Measurements from ENCODE around the gene ATP5ME. TPM values are rescaled to one million over a fixed set of nuclear protein-coding genes. Genes with fewer than 3 reads are reported as not detected.
A peak's percentile ranks its signal among the peaks of the same experiment; 100 is the strongest.

Gene ATP5ME
- total and polyA plus RNA-seq, 4 experiments from 2014 or later = 137 to 542 (median 285) TPM

DNA sequence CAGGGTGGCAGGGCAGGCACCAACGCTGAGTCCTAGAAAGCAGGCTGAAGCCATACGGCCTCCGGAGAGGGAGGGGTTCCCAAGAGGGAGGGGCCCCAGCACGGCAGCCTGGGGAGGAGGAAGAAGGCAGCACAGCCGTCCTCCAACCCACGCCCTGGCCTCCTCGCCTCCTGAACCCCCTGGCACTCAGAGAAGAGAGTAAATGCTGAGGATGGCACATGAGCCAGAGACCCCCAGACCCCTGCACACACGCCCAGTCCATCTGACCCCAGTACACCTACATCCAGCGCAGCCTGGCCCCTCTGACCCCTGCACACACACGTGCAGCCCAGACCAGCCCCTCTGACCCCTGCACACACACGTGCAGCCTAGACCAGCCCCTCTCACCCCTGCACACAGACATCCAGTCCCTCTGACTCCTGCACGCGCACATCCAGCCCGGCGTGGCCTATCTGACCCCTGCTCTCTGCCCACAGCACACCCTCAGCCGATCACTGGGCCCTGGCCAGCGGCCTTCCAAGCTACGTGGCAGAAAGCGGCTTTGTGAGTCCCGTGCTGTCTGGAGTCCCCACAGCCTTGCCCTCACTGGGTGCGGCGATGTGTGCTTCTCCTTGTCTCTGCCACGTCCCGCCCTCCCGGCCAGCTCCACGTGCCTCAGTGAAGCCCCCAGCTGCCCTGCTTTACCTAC lies 18.5 kb downstream of the ATP5ME start:
- Histone ChIP-seq H3K4me1 (ENCODE audit: insufficient read depth, low read length) (no peaks in the 10 kb centered on the region), H3K9me3 (ENCODE audit: control insufficient read depth in 1 of 2, low read length in 2 of 2) (no peaks in the 10 kb centered on the region), H3K27ac (ENCODE audit: low read depth, low read length) (no peak overlapping the region), H3K27me3 (ENCODE audit: insufficient read depth, low read length) (no peaks in the 10 kb centered on the region), H3K36me3 (ENCODE audit: insufficient read depth, low read length) (no peaks in the 10 kb centered on the region), H3K4me3 (ENCODE audit: low read length in 2 of 2) (no peak overlapping the region)
- POLR2A ChIA-PET (ENCODE audit: partially characterized antibody) = no interaction called here
- peaks cover 0 to under 1% (median 0%) of the 10 kb centered on the region in 4 donors for H3K4me1 Mint-ChIP-seq
- CTCF ChIA-PET (ENCODE audit: partially characterized antibody) = no interaction called here
- no peak overlapping the region for H3K4me3 Mint-ChIP-seq
- H3K27ac Mint-ChIP-seq = no peak overlapping the region
- H3K9me3 Mint-ChIP-seq = peaks cover 0 to 3% (median 0%) of the 10 kb centered on the region in 8 donors
- no peak for DNase-seq
- peaks cover 1 to 3% of the 10 kb centered on the region in 2 donors for H3K27me3 Mint-ChIP-seq
- H3K36me3 Mint-ChIP-seq = peaks cover 0 to 4% of the 10 kb centered on the region in 2 donors
- intact Hi-C loops (cut with micrococcal nuclease) = no loop called here

DNA sequence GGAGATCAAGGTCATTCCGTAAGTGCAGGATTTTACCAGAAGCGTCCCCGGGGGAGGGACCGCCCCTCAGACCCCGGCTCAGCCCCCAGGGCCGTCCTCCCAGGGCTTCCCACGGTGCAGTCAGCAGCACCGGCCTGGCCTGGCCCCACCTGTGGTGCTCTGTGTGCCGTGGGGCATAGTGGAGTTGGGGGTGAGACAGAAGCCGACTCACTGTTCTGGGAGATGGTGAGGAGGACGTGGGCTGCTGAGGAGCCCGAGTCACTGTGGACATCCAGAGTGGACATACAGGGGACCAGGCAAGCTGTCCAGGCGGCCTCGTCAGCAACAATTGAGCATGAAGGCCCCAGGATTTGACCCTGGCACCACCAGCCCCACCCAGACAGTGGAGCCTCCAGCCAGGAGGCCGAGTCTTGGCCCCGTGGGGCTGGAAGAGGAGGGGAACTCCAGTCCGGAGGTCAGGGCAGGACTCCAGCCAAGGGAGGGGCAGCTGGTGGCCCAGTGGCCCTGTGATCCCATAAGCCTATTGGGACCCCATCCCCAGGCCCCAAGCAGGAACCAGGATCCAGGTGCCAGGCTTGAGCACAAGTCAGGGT lies 19.1 kb downstream of the ATP5ME start:
- Mint-ChIP-seq H3K4me1 (no peaks in the 10 kb centered on the region), H3K27me3 (peaks cover 1 to 3% of the 10 kb centered on the region in 2 donors), H3K4me3 (no peak overlapping the region), H3K36me3 (peaks cover 0 to 3% of the 10 kb centered on the region in 2 donors), H3K27ac (peak overlapping the region in 1 of 7 donors; percentile 23), H3K9me3 (peaks cover 0 to 2% (median 0%) of the 10 kb centered on the region in 8 donors)
- H3K9me3 ChIP-seq (ENCODE audit: control insufficient read depth in 1 of 2, low read length in 2 of 2) = no peaks in the 10 kb centered on the region
- CTCF ChIA-PET (ENCODE audit: partially characterized antibody) = no interaction called here
- H3K27ac ChIP-seq (ENCODE audit: low read depth, low read length) = no peak overlapping the region
- H3K4me3 ChIP-seq (ENCODE audit: low read length in 2 of 2) = no peak overlapping the region
- H3K36me3 ChIP-seq (ENCODE audit: insufficient read depth, low read length) = no peaks in the 10 kb centered on the region
- intact Hi-C loops (cut with micrococcal nuclease) = no loop called here
- POLR2A ChIA-PET (ENCODE audit: partially characterized antibody) = no interaction called here
- H3K4me1 ChIP-seq (ENCODE audit: insufficient read depth, low read length) = no peaks in the 10 kb centered on the region
- DNase-seq = no peak
- H3K27me3 ChIP-seq (ENCODE audit: insufficient read depth, low read length) = no peaks in the 10 kb centered on the region

DNA sequence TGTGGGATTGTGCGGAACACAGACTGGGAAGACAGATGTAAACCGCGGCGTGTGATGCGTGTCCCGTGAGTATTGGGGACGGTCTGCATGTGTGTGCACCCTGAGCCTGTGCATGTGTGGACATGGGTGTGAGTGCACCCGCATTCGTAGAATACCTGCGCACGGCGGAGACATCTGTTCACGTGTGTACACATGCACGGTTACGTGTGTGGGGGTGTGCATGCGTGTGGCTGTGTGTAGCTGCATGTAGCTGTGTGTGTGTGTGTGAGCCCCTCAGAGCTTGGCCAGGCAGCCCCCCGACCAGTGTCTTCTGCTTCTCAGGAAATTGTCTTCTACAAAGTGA lies 19.6 kb downstream of the ATP5ME start:
- intact Hi-C loops (cut with micrococcal nuclease) = no loop called here
- CTCF ChIA-PET (ENCODE audit: partially characterized antibody) = no interaction called here

DNA sequence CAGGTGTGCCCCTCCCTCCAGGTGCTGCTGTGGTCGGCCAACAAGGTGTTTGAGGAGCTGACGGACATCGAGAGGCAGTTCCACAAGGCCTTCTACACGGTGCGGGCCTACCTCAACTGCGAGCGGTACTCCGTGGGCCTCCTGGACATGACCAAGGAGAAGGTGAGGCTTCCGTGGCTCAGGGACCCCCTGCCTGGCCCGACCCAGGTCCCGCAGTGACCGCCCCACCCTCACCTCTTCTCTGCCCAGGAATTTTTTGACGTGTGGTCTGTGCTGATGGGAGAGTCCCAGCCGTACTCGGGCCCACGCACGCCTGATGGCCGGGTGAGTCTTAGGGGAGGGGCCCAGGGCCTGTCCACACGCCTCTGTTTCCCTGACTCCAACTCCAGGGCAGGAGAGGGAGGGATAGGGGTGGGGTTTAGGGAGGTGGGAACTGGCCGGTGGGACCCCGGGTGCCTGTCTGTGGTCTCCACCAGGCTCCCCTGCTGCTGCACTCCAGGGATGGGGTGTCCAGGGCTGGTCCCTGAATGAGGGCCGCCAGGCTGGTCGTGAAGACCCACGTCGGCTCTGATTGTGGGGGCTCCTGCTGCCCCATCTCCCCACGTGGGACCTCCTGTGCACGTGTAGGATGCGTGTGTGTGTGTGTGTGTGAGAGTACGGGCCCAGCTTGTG lies 20.1 kb downstream of the ATP5ME start:
- intact Hi-C loops (cut with micrococcal nuclease) = no loop called here
- Mint-ChIP-seq H3K4me1 (no peaks in the 10 kb centered on the region), H3K4me3 (no peak overlapping the region), H3K27me3 (peaks cover 1 to 3% of the 10 kb centered on the region in 2 donors), H3K36me3 (no peaks in the 10 kb centered on the region), H3K27ac (no peak overlapping the region), H3K9me3 (peaks cover 0 to 4% (median 0%) of the 10 kb centered on the region in 8 donors)
- Histone ChIP-seq H3K9me3 (ENCODE audit: control insufficient read depth in 1 of 2, low read length in 2 of 2) (no peaks in the 10 kb centered on the region), H3K27me3 (ENCODE audit: insufficient read depth, low read length) (no peaks in the 10 kb centered on the region), H3K4me3 (ENCODE audit: low read length in 2 of 2) (no peak overlapping the region), H3K36me3 (ENCODE audit: insufficient read depth, low read length) (no peaks in the 10 kb centered on the region), H3K4me1 (ENCODE audit: insufficient read depth, low read length) (no peaks in the 10 kb centered on the region), H3K27ac (ENCODE audit: low read depth, low read length) (no peak overlapping the region)
- ChIA-PET POLR2A (ENCODE audit: partially characterized antibody) (no interaction called here), CTCF (ENCODE audit: partially characterized antibody) (no interaction called here)
- no peak for DNase-seq

More for the DNA sequence above, 19.6 kb downstream of the ATP5ME start:
- no peaks in the 10 kb centered on the region for H3K9me3 ChIP-seq (ENCODE audit: control insufficient read depth in 1 of 2, low read length in 2 of 2)
- no peaks in the 10 kb centered on the region for H3K4me1 ChIP-seq (ENCODE audit: insufficient read depth, low read length)
- Mint-ChIP-seq H3K36me3 (no peaks in the 10 kb centered on the region), H3K4me1 (no peaks in the 10 kb centered on the region), H3K9me3 (peaks cover 0 to 2% (median 0%) of the 10 kb centered on the region in 8 donors), H3K4me3 (no peak overlapping the region), H3K27ac (no peak overlapping the region), H3K27me3 (peaks cover 1 to 3% of the 10 kb centered on the region in 2 donors)
- H3K4me3 ChIP-seq (ENCODE audit: low read length in 2 of 2) = no peak overlapping the region
- H3K27me3 ChIP-seq (ENCODE audit: insufficient read depth, low read length) = no peaks in the 10 kb centered on the region
- POLR2A ChIA-PET (ENCODE audit: partially characterized antibody) = no interaction called here
- no peaks in the 10 kb centered on the region for H3K36me3 ChIP-seq (ENCODE audit: insufficient read depth, low read length)
- no peak for DNase-seq
- H3K27ac ChIP-seq (ENCODE audit: low read depth, low read length) = no peak overlapping the region

DNA sequence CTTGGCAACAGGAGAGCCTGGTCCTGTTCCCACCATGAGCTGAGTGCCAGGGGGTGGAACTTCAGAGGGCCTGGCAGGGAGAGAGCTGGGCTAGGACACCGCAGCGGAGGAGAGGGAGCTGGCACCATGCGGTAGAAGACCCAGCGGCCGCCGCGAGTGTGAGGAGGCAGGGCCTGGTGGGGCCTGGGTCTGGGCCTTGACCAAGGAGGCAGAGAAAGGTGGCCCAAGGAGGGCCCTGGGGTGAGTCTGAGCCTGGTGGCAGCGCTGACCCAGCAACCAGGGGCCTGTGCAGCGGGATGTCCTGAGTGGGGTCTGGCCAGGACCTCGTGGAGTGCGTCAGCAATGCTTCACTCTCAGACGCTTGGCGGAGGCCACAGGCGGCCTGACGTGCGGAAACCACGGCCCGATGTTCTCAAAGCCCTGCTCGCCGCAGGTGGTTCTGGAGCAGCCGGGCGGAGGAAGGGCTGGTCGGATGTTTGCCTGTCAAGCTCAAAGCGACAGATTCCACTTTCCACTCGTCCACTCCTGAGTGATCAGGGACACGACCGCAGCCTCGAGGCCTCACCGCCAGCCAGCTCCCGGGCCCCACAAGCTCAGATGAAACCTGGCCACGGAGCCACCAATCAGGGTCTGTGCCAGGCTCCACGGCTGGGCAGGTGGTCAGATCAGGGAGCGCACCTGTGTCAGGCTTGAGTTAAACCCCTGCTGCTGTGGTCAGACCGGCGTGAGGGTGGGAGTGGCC lies 20.8 kb downstream of the ATP5ME start:
- intact Hi-C loops (cut with micrococcal nuclease) = no loop called here

DNA sequence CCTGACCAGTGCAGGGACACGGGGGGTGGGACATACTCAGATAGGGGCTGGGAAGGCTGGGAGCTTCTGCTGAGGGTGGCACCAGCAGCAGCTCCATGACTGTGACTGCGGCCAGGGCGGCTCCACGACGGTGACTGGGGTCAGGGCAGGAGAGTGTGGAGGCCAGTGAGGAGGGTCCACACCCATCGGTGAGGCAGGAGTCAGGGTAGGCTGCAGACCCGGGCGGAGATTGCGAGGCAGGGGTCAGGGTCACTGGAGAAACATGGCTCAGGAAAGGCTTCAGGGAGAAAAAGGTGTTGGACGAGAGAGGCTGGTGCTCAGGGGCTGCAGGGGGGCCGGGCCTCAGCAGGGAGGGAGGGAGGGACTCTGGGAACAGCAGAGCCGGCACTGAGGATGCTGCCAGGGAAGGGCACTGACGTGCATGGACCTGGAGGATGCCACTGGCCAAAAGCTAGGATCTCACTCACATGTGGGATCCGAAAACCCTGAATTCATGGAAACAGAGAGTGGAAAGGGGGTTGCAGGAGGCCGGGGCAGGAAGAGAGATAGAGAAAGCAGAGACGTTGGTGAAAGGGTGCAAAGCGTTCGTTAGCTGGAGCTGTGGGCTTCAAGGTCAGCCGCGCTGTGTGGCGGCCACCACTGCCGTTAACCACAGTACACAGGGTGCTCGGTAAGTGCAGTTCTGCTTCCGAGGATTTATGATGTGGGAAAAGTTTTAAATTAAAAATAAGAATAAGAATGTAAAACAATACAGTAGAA lies 22.0 kb downstream of the ATP5ME start:
- Mint-ChIP-seq H3K27me3 (peaks cover 1 to 3% of the 10 kb centered on the region in 2 donors), H3K9me3 (peaks cover 0 to 2% (median 0%) of the 10 kb centered on the region in 8 donors), H3K27ac (no peak overlapping the region), H3K36me3 (no peaks in the 10 kb centered on the region), H3K4me3 (no peak overlapping the region), H3K4me1 (no peaks in the 10 kb centered on the region)
- intact Hi-C loops (cut with micrococcal nuclease) = no loop called here
- ChIA-PET CTCF (ENCODE audit: partially characterized antibody) (no interaction called here), POLR2A (ENCODE audit: partially characterized antibody) (no interaction called here)
- Histone ChIP-seq H3K27ac (ENCODE audit: low read depth, low read length) (no peak overlapping the region), H3K27me3 (ENCODE audit: insufficient read depth, low read length) (no peaks in the 10 kb centered on the region), H3K4me3 (ENCODE audit: low read length in 2 of 2) (no peak overlapping the region), H3K4me1 (ENCODE audit: insufficient read depth, low read length) (no peaks in the 10 kb centered on the region), H3K9me3 (ENCODE audit: control insufficient read depth in 1 of 2, low read length in 2 of 2) (no peaks in the 10 kb centered on the region), H3K36me3 (ENCODE audit: insufficient read depth, low read length) (no peaks in the 10 kb centered on the region)
- no peak for DNase-seq

More for the DNA sequence above, 20.8 kb downstream of the ATP5ME start:
- H3K4me1 ChIP-seq (ENCODE audit: insufficient read depth, low read length) = no peaks in the 10 kb centered on the region
- ChIA-PET POLR2A (ENCODE audit: partially characterized antibody) (no interaction called here), CTCF (ENCODE audit: partially characterized antibody) (no interaction called here)
- no peak for DNase-seq
- H3K27ac Mint-ChIP-seq = no peak overlapping the region
- no peak overlapping the region for H3K4me3 ChIP-seq (ENCODE audit: low read length in 2 of 2)
- H3K9me3 Mint-ChIP-seq = peaks cover 0 to 4% (median 0%) of the 10 kb centered on the region in 8 donors
- H3K9me3 ChIP-seq (ENCODE audit: control insufficient read depth in 1 of 2, low read length in 2 of 2) = no peaks in the 10 kb centered on the region
- no peak overlapping the region for H3K4me3 Mint-ChIP-seq
- no peaks in the 10 kb centered on the region for H3K27me3 ChIP-seq (ENCODE audit: insufficient read depth, low read length)
- peaks cover 1 to 3% of the 10 kb centered on the region in 2 donors for H3K27me3 Mint-ChIP-seq
- H3K36me3 ChIP-seq (ENCODE audit: insufficient read depth, low read length) = no peaks in the 10 kb centered on the region
- no peaks in the 10 kb centered on the region for H3K4me1 Mint-ChIP-seq
- no peaks in the 10 kb centered on the region for H3K36me3 Mint-ChIP-seq
- H3K27ac ChIP-seq (ENCODE audit: low read depth, low read length) = no peak overlapping the region

Data from CD4-positive, alpha-beta memory T cell (primary cell).